OCI-LY3 (cell line): ENCODE results near the gene FMN1.

ENCODE experiments used
- EZH2phosphoT487 ChIP-seq: fragments of 200-600 bp; shearing (Covaris generic); IDR thresholded peaks from 2 replicates; pipeline ENCODE4 v1.6.1; 2018; ENCODE audit warnings: antibody characterized with exemption, mixed run types, low read depth
- TF ChIP-seq, protein P1 (sequence below): fragments of 200-600, 300-600 bp; sonication (generic); IDR thresholded peaks from 2 replicates; pipeline ENCODE4 v1.5.1; 2014; ENCODE audit warnings: antibody characterized with exemption, low read length, low read depth

- TF ChIP-seq, protein P1, sequence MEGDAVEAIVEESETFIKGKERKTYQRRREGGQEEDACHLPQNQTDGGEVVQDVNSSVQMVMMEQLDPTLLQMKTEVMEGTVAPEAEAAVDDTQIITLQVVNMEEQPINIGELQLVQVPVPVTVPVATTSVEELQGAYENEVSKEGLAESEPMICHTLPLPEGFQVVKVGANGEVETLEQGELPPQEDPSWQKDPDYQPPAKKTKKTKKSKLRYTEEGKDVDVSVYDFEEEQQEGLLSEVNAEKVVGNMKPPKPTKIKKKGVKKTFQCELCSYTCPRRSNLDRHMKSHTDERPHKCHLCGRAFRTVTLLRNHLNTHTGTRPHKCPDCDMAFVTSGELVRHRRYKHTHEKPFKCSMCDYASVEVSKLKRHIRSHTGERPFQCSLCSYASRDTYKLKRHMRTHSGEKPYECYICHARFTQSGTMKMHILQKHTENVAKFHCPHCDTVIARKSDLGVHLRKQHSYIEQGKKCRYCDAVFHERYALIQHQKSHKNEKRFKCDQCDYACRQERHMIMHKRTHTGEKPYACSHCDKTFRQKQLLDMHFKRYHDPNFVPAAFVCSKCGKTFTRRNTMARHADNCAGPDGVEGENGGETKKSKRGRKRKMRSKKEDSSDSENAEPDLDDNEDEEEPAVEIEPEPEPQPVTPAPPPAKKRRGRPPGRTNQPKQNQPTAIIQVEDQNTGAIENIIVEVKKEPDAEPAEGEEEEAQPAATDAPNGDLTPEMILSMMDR, result no peak
- TF ChIP-seq EZH2phosphoT487, result no peak
Measured at GRCh38 chr15:32736701-32737061, 457.8 kb downstream of the FMN1 start.
